HepG2 (cell line): ENCODE results near the gene C5AR2.

ENCODE experiments used
- EP300 ChIP-seq, 3 experiments: sonication (generic) in 1 of 3; formaldehyde crosslinking in 1 of 3; IDR thresholded peaks; 2 replicates each; pipeline versions ENCODE4 v1.5.1 to v1.6.1; 2011 to 2020; ENCODE audit warnings: low read depth in 2 of 3, low read length in 2 of 3, borderline replicate concordance in 1 of 3, improper control_type of control experiment in 1 of 3, mild to moderate bottlenecking in 1 of 3, missing genetic modification reagents in 1 of 3, moderate library complexity in 1 of 3
- KAT8 ChIP-seq: IDR thresholded peaks from 2 replicates; pipeline ENCODE4 v1.6.1; 2016; ENCODE audit warnings: missing genetic modification reagents, missing compliant biosample characterization
- POLR2A ChIP-seq, 2 experiments: IDR thresholded peaks; 2 replicates each; pipeline ENCODE4 v1.6.1; 2011; ENCODE audit warnings: low read depth in 2 of 2, low read length in 2 of 2, mild to moderate bottlenecking in 1 of 2, moderate library complexity in 1 of 2; ENCODE audit not compliant: insufficient read depth in 1 of 2
- POLR2AphosphoS2 ChIP-seq: IDR thresholded peaks from 2 replicates; pipeline ENCODE4 v1.6.1; 2011; ENCODE audit warnings: low read depth, low read length, improper control_type of control experiment
- POLR2AphosphoS5 ChIP-seq: IDR thresholded peaks from 2 replicates; pipeline ENCODE4 v1.6.1; 2012; ENCODE audit warnings: low read depth, low read length
- TBP ChIP-seq: sonication (generic); formaldehyde crosslinking; IDR thresholded peaks from 2 replicates; pipeline ENCODE4 v1.5.0; 2020; ENCODE audit warnings: missing genetic modification reagents
- ZBTB8A ChIP-seq: sonication (generic); formaldehyde crosslinking; IDR thresholded peaks from 2 replicates; pipeline ENCODE4 v1.4.0; 2020; ENCODE audit warnings: mild to moderate bottlenecking, low read depth, missing genetic modification reagents, borderline replicate concordance
- ZNF121 ChIP-seq: sonication (generic); formaldehyde crosslinking; IDR thresholded peaks from 2 replicates; pipeline ENCODE4 v1.5.0; 2020; ENCODE audit warnings: mild to moderate bottlenecking, missing genetic modification reagents

GRCh38 chr19:47309038-47309437 lies 22.9 kb upstream of the C5AR2 start:
- no peak for TF ChIP-seq POLR2AphosphoS2
- TF ChIP-seq POLR2AphosphoS5 = no peak
- no peak for TF ChIP-seq EP300 (IDR thresholded peaks at IDR 0.05; ENCODE audit: low read depth in 2 of 2, low read length in 2 of 2)
- no peak for TF ChIP-seq EP300 (CRISPR knock-in tag; IDR thresholded peaks at IDR 0.05; ENCODE audit: borderline replicate concordance)
- no peak for TF ChIP-seq ZNF121 (CRISPR knock-in tag)
- TF ChIP-seq TBP (CRISPR knock-in tag) = no peak
- TF ChIP-seq POLR2A (IDR thresholded peaks at IDR 0.05; ENCODE audit: insufficient read depth in 1 of 2, low read depth in 2 of 2, low read length in 2 of 2) = no peak
- no peak for TF ChIP-seq KAT8 (CRISPR knock-in tag)
- TF ChIP-seq ZBTB8A (CRISPR knock-in tag) = no peak
